Erythroblast (primary cell): ENCODE results near the gene MAMLD1.

Experiments
- GATA1 ChIP-seq: IDR thresholded peaks from 2 replicates; pipeline ENCODE4 v1.6.1; 2011; ENCODE audit warnings: low read depth, mild to moderate bottlenecking, control low read depth, low read length, moderate library complexity
- POLR2A ChIP-seq: IDR thresholded peaks from 2 replicates; pipeline ENCODE4 v1.6.1; 2011; ENCODE audit warnings: mild to moderate bottlenecking, low read length

- TF ChIP-seq POLR2A (no peak), GATA1 (no peak)
Observed at GRCh38 chrX:150517303-150517910, 154.3 kb downstream of the MAMLD1 start.
